ENCODE results near the gene OGA.
A peak's percentile ranks its signal among the peaks of the same experiment; 100 is the strongest.

OGA gene

GRCh38 chr10:101818119-101818871, at the start of gene OGA:
Gene OGA (minus strand): TSS chr10:101818444. CDS start chr10:101818022, 422 bp downstream.
- peak; percentile 97 for DNase-seq

- no peak for DNase-seq
These were observed 49.7 kb upstream of the OGA start for GRCh38 chr10:101867931-101868330.

- no peak for DNase-seq
These were observed 41.3 kb upstream of the OGA start for GRCh38 chr10:101859530-101859929.

GRCh38 chr10:101858723-101859500, 40.7 kb upstream of the OGA start:
- DNase-seq: no peak

GRCh38 chr10:101857802-101858476, 39.7 kb upstream of the OGA start:
- DNase-seq: no peak

GRCh38 chr10:101856626-101857025, 38.4 kb upstream of the OGA start:
- DNase-seq: no peak

- DNase-seq: no peak
These were observed 33.3 kb upstream of the OGA start for GRCh38 chr10:101851411-101852116.

- DNase-seq: no peak
These were observed 32.5 kb upstream of the OGA start for GRCh38 chr10:101850749-101851148.

GRCh38 chr10:101848894-101849351, 30.7 kb upstream of the OGA start:
- DNase-seq: no peak

GRCh38 chr10:101848408-101848807, 30.2 kb upstream of the OGA start:
- no peak for DNase-seq

- no peak for DNase-seq
These were observed 27.6 kb upstream of the OGA start for GRCh38 chr10:101845893-101846292.

- peak; percentile 57 to 68 for DNase-seq
These were observed 25.1 kb upstream of the OGA start, which contains the start of gene KCNIP2 for GRCh38 chr10:101843032-101844021. Gene KCNIP2 (minus strand): TSS chr10:101843800. CDS start chr10:101843568, 232 bp downstream.

GRCh38 chr10:101841826-101842225, 23.6 kb upstream of the OGA start:
- no peak for DNase-seq

GRCh38 chr10:101840741-101841453, 22.7 kb upstream of the OGA start:
- peak; percentile 87 to 89 for DNase-seq

- peak in 1 of 2 experiments; percentile 46 for DNase-seq
These were observed 21.9 kb upstream of the OGA start for GRCh38 chr10:101840102-101840684.

GRCh38 chr10:101839416-101840063, 21.3 kb upstream of the OGA start:
- peak; percentile 70 to 79 for DNase-seq

- DNase-seq: no peak
These were observed 20.8 kb upstream of the OGA start for GRCh38 chr10:101839002-101839401.

- no peak for DNase-seq
These were observed 20.2 kb upstream of the OGA start for GRCh38 chr10:101838416-101838970.

- no peak for DNase-seq
These were observed 19.5 kb upstream of the OGA start for GRCh38 chr10:101837748-101838147.
